HG03060 (cell line): ENCODE data around the gene MAG.

Experiments used
- ATAC-seq: cut with Tn5 transposase; IDR thresholded peaks from one replicate; pipeline ENCODE4 v1.9.1; 2021; ENCODE audit warnings: low read depth, moderate number of reproducible peaks; ENCODE audit not compliant: unreplicated experiment

MAG gene

GRCh38 chr19:35314031-35314430 is 22.1 kb downstream of the MAG start:
- ATAC-seq, result no peak

GRCh38 chr19:35314858-35315470 is 23.0 kb downstream of the MAG start:
- ATAC-seq, result no peak

- no peak for ATAC-seq
Observed at GRCh38 chr19:35315883-35316282, 23.9 kb downstream of the MAG start.

GRCh38 chr19:35316560-35316959 is 24.6 kb downstream of the MAG start:
- ATAC-seq, result no peak

GRCh38 chr19:35317464-35318043 is 25.6 kb downstream of the MAG start:
- ATAC-seq, result no peak

GRCh38 chr19:35318679-35319448 is 26.9 kb downstream of the MAG start:
- ATAC-seq, result no peak

- no peak for ATAC-seq
Observed at GRCh38 chr19:35320065-35320713, 28.2 kb downstream of the MAG start.

- ATAC-seq, result no peak
Observed at GRCh38 chr19:35321291-35321690, 29.3 kb downstream of the MAG start.

GRCh38 chr19:35322014-35322413 is 30.1 kb downstream of the MAG start:
- ATAC-seq, result no peak

- ATAC-seq, result no peak
Observed at GRCh38 chr19:35327642-35328041, 35.7 kb downstream of the MAG start.

GRCh38 chr19:35328851-35329285 is 36.9 kb downstream of the MAG start, which contains the start of gene CD22:
Gene CD22 (plus strand): TSS chr19:35329187. CDS start chr19:35332041, 2,854 bp downstream.
- no peak for ATAC-seq

- no peak for ATAC-seq
Observed at GRCh38 chr19:35329323-35329722, 37.4 kb downstream of the MAG start.

- ATAC-seq, result peak; percentile 47
Observed at GRCh38 chr19:35330475-35330874, 38.5 kb downstream of the MAG start.

- ATAC-seq, result no peak
Observed at GRCh38 chr19:35331551-35332214, 39.7 kb downstream of the MAG start.

- ATAC-seq, result no peak
Observed at GRCh38 chr19:35332817-35333216, 40.9 kb downstream of the MAG start.

- no peak for ATAC-seq
Observed at GRCh38 chr19:35334144-35334753, 42.3 kb downstream of the MAG start.

- ATAC-seq, result no peak
Observed at GRCh38 chr19:35336166-35336955, 44.4 kb downstream of the MAG start.

- ATAC-seq, result no peak
Observed at GRCh38 chr19:35337097-35337983, 45.4 kb downstream of the MAG start.

GRCh38 chr19:35337984-35338296 is 46.0 kb downstream of the MAG start:
- ATAC-seq, result no peak
